Chondrocyte (in vitro differentiated cells): Measurements from ENCODE around the gene CDH8. TPM values are rescaled to one million over a fixed set of nuclear protein-coding genes. Genes with fewer than 3 reads are reported as not detected.

Experiments used
- DNase-seq: peaks from one replicate; pipeline ENCODE4 v3.0.0; 2021; ENCODE audit warnings: mixed read lengths, low spot score
- H3K27ac Mint-ChIP-seq: one replicate; pipeline ENCODE4 v1.8.0; 2021; ENCODE audit warnings: mild to moderate bottlenecking, moderate library complexity, mixed read lengths; ENCODE audit not compliant: unreplicated experiment
- H3K27me3 Mint-ChIP-seq: 2 replicates; pipeline ENCODE4 v1.8.0; 2021; ENCODE audit warnings: low read depth, mixed read lengths
- H3K36me3 Mint-ChIP-seq: 2 replicates; pipeline ENCODE4 v1.8.0; 2021; ENCODE audit warnings: low read depth, mixed read lengths
- H3K4me1 Mint-ChIP-seq: 2 replicates; pipeline ENCODE4 v1.8.0; 2021; ENCODE audit warnings: low read depth, mild to moderate bottlenecking, mixed read lengths
- H3K4me3 Mint-ChIP-seq: one replicate; pipeline ENCODE4 v1.8.0; 2021; ENCODE audit warnings: mild to moderate bottlenecking, moderate library complexity, mixed read lengths; ENCODE audit not compliant: unreplicated experiment
- H3K9me3 Mint-ChIP-seq: 2 replicates; pipeline ENCODE4 v1.8.0; 2021; ENCODE audit warnings: low read depth, mixed read lengths
- total RNA-seq: library from RNA; stranded (reverse); gene quantifications from 3 replicates; pipeline ENCODE4 v1.2.1, GENCODE V29; 2021
- TF ChIP-seq, protein P1 (sequence below): fragments of 200-600 bp; sonication (generic); IDR thresholded peaks from 2 replicates; pipeline ENCODE4 v1.5.0; 2021; ENCODE audit warnings: antibody characterized with exemption, mild to moderate bottlenecking, moderate library complexity

Gene CDH8
- total RNA-seq, 1 donor from 2014 or later, result 5.7 TPM

- no peaks in the 10 kb centered on the region for H3K9me3 Mint-ChIP-seq
- H3K27ac Mint-ChIP-seq, result no peak overlapping the region
Measured at GRCh38 chr16:62020681-62021080, 15.6 kb downstream of the CDH8 start.

DNA sequence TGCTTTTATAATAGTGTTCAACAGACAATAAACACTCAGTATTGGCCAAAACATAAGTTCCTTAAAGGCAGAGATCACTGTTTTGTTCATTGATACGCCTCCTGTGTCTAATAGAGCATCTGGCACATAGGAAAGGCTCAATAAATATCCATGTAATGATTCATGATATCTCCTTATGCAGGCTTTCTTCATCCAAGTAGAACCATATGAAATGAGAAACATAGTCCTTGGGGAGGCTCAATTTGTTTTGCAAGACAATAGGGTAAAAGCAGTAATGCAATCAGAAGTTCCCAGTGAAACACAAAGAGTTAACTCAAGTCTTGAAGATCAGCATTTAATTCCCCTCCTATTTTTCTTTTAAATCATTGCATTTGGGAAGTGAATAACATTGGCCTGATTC lies 16.4 kb downstream of the CDH8 start:
- no peaks in the 10 kb centered on the region for H3K9me3 Mint-ChIP-seq
- peaks cover 12% of the 10 kb centered on the region for H3K27me3 Mint-ChIP-seq
- H3K36me3 Mint-ChIP-seq, result no peaks in the 10 kb centered on the region
- no peak for DNase-seq
- no peak overlapping the region for H3K27ac Mint-ChIP-seq
- no peaks in the 10 kb centered on the region for H3K4me1 Mint-ChIP-seq
- TF ChIP-seq, protein P1, sequence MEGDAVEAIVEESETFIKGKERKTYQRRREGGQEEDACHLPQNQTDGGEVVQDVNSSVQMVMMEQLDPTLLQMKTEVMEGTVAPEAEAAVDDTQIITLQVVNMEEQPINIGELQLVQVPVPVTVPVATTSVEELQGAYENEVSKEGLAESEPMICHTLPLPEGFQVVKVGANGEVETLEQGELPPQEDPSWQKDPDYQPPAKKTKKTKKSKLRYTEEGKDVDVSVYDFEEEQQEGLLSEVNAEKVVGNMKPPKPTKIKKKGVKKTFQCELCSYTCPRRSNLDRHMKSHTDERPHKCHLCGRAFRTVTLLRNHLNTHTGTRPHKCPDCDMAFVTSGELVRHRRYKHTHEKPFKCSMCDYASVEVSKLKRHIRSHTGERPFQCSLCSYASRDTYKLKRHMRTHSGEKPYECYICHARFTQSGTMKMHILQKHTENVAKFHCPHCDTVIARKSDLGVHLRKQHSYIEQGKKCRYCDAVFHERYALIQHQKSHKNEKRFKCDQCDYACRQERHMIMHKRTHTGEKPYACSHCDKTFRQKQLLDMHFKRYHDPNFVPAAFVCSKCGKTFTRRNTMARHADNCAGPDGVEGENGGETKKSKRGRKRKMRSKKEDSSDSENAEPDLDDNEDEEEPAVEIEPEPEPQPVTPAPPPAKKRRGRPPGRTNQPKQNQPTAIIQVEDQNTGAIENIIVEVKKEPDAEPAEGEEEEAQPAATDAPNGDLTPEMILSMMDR, result no peak
- H3K4me3 Mint-ChIP-seq, result no peak overlapping the region

More at GRCh38 chr16:62020681-62021080, 15.6 kb downstream of the CDH8 start:
- Mint-ChIP-seq H3K27me3 (peaks cover 12% of the 10 kb centered on the region), H3K36me3 (no peaks in the 10 kb centered on the region), H3K4me3 (no peak overlapping the region), H3K4me1 (no peaks in the 10 kb centered on the region)
- TF ChIP-seq, protein P1, result no peak
- no peak for DNase-seq

DNA sequence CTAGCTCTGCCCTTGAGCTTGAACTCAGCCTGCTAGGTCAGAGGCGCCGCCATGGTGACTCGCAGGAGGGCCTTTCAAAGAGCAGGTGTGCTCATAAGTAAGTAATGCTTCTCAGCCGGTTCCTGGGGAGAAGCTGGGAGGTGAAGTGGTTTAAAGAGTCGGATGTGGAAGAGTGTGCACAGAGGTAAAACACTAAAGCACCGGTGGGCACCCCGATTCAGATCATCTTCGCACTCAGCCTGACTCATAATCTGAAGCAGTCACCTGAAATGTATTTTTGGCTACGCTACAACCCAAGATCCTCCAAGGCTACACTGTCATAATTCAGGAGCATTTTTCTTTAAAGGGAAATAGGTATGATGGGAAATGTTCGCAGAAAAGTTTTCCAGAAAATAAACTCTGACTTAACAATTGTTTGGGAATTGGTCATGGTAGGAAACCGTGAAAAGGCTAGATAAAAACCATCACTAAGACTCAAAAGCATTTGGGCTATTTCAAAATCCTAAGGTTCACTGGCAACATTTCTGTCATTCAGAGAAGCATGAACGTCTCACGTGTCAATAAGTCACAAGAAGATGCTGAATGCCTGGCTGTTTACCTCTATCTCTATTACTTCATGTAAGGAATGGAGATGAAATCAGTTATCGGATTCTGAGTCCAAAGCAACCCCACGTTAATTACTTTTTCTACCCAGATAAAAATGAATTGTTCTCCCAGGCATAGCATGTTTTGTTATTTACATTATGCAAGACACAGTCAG lies 17.8 kb downstream of the CDH8 start:
- H3K4me3 Mint-ChIP-seq, result no peak overlapping the region
- no peak overlapping the region for H3K27ac Mint-ChIP-seq
- no peak for DNase-seq
- TF ChIP-seq, protein P1, result no peak
- no peaks in the 10 kb centered on the region for H3K36me3 Mint-ChIP-seq
- no peaks in the 10 kb centered on the region for H3K9me3 Mint-ChIP-seq
- H3K27me3 Mint-ChIP-seq, result peaks cover 10% of the 10 kb centered on the region
- no peaks in the 10 kb centered on the region for H3K4me1 Mint-ChIP-seq

DNA sequence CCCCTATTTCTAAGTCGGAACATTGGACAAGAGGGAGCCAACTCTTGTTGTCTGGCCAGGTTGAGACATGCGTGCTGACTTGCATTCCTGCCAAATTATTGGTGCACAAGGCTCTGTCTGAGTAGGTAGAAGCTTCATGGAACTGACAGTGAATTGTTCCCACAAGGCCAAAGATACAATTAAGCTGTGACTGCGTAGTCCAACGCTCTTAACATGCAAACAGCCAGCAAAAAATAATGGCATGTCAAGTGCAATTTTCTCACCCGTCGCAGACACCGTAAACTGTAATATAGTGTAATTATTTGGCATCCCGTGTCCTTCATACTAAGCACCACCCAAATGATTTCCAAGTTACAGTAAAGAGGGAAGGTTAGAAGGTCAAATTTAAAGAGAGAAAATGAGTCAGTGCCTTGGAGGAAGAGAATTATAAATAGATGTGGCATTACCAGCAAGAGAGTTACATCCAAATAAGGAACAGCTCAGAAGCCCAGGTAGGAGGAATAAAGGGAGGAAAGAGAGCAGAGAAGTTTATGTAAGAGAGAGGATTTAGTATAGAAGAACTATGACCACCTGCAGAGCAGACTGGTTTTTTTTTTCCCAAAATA lies 21.8 kb downstream of the CDH8 start:
- no peaks in the 10 kb centered on the region for H3K36me3 Mint-ChIP-seq
- DNase-seq, result no peak
- no peaks in the 10 kb centered on the region for H3K9me3 Mint-ChIP-seq
- H3K27ac Mint-ChIP-seq, result no peak overlapping the region
- no peaks in the 10 kb centered on the region for H3K27me3 Mint-ChIP-seq
- no peaks in the 10 kb centered on the region for H3K4me1 Mint-ChIP-seq
- no peak overlapping the region for H3K4me3 Mint-ChIP-seq
- TF ChIP-seq, protein P1, result no peak

GRCh38 chr16:62010186-62010585 lies 26.1 kb downstream of the CDH8 start:
- Mint-ChIP-seq H3K27me3 (no peaks in the 10 kb centered on the region), H3K36me3 (no peaks in the 10 kb centered on the region), H3K9me3 (no peaks in the 10 kb centered on the region), H3K27ac (no peak overlapping the region), H3K4me1 (no peaks in the 10 kb centered on the region), H3K4me3 (no peak overlapping the region)
- TF ChIP-seq, protein P1, result no peak
- DNase-seq, result no peak
